ENCODE data around the gene EBI3. TPM values are rescaled to one million over a fixed set of nuclear protein-coding genes. Genes with fewer than 3 reads are reported as not detected.

Gene EBI3
- total RNA-seq, 1 donor from 2014 or later, result not detected

DNA sequence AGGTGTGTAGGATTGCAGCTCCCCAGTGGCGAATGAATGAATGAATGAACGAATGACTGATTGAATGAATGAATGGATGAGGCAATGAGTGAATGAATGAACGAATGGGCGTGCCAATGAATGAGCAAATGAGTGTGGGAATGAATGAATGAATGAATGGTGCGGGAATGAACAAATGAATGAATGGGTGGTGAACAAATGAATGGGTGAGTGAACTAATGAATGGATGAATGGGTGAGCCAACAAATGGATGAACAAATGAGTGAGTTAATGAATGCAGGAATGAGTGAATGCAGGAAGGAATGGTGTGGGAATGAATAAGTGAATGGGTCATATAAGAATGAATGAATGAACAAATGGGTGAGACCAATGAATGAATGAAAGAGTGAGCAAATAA lies 32.1 kb upstream of the EBI3 start:
- H3K9ac ChIP-seq, result no peak overlapping the region
- Mint-ChIP-seq H3K27me3 (ENCODE audit: insufficient read depth, low read depth) (peaks cover 43% of the 10 kb centered on the region), H3K36me3 (peaks cover 2% of the 10 kb centered on the region), H3K27ac (no peak overlapping the region), H3K4me3 (peak overlapping the region; percentile 72), H3K9me3 (peaks cover 12% of the 10 kb centered on the region), H3K4me1 (peaks cover 12% of the 10 kb centered on the region)
- no peak overlapping the region for H3K4me2 ChIP-seq
- peaks cover 81% of the 10 kb centered on the region for H3K27me3 ChIP-seq
- H2AFZ ChIP-seq (replicated peaks), result no peak overlapping the region
- H3F3A ChIP-seq (ENCODE audit: low read depth), result peaks cover 14% of the 10 kb centered on the region
- H3K9me3 ChIP-seq (ENCODE audit: low read depth), result no peaks in the 10 kb centered on the region
- H3K4me3 ChIP-seq, result no peak overlapping the region
- TF ChIP-seq EZH2phosphoT487 (IDR thresholded peaks at IDR 0.05) (no peak), CTCF (IDR thresholded peaks at IDR 0.05) (no peak), EZH2 (IDR thresholded peaks at IDR 0.05) (no peak)
- DNase-seq (ENCODE audit: low spot score), result no peak
- H3K27ac ChIP-seq, result no peak overlapping the region
- no peaks in the 10 kb centered on the region for H3K79me2 ChIP-seq (ENCODE audit: low read depth)
- no peaks in the 10 kb centered on the region for H3K36me3 ChIP-seq
- H3K4me1 ChIP-seq, result no peaks in the 10 kb centered on the region
- H4K20me1 ChIP-seq (ENCODE audit: low read depth), result no peaks in the 10 kb centered on the region

DNA sequence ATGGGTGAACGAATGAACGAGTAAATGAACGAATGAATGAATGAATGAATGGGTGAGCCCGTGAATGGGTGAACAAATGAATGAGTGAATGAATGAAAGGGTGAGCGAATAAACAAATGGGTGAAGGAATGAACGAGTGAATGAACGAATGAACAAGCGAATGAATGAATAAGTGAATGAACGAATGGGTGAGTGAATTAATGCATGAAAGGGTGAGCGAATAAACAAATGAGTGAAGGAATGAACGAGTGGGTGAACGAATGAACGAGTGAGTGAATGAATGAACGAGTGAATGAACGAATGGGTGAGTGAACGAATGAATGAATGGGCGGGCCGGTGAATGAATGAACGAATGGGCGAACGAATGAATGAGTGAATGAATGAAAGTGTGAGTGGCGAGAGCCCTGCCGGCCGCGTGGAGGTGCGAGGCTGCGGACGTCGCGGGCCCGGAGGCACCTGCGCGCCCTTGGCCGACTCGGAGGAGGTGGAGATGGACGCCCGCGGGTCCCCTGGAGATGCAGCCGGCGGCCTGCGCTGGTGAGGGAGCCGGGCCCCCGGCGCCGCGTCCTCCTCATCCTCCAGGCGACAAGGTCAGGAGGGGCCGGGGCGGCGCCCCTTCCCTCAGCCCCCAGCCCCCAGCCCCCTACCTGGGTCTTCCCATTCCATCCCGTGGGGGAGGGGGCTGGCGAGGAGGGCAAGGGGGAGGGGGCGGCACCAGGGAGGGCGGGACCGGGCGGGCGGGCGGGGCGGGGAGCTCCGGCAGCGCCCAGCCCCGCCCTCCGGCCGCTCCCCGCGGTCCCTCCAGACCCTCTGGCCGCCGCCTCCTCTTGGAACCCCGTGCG lies 31.5 kb upstream of the EBI3 start:
- Histone ChIP-seq H3K79me2 (ENCODE audit: low read depth) (no peaks in the 10 kb centered on the region), H3F3A (ENCODE audit: low read depth) (peaks cover 14% of the 10 kb centered on the region), H3K9me3 (ENCODE audit: low read depth) (no peaks in the 10 kb centered on the region), H3K27ac (no peak overlapping the region), H3K36me3 (no peaks in the 10 kb centered on the region), H3K27me3 (peaks cover 81% of the 10 kb centered on the region), H4K20me1 (ENCODE audit: low read depth) (no peaks in the 10 kb centered on the region), H3K4me3 (peak overlapping the region; percentile 59), H2AFZ (replicated peaks) (peak overlapping the region; percentile 55), H3K4me1 (no peaks in the 10 kb centered on the region), H3K9ac (no peak overlapping the region), H3K4me2 (peak overlapping the region; percentile 72)
- DNase-seq (ENCODE audit: low spot score), result peak; percentile 74
- H3K36me3 Mint-ChIP-seq, result peaks cover 2% of the 10 kb centered on the region
- H3K4me1 Mint-ChIP-seq, result peaks cover 12% of the 10 kb centered on the region
- peak overlapping the region; percentile 72 for H3K4me3 Mint-ChIP-seq
- H3K27me3 Mint-ChIP-seq (ENCODE audit: insufficient read depth, low read depth), result peaks cover 43% of the 10 kb centered on the region
- TF ChIP-seq EZH2 (IDR thresholded peaks at IDR 0.05) (peak; percentile 47), EZH2phosphoT487 (IDR thresholded peaks at IDR 0.05) (no peak)
- peaks cover 12% of the 10 kb centered on the region for H3K9me3 Mint-ChIP-seq
- no peak overlapping the region for H3K27ac Mint-ChIP-seq

DNA sequence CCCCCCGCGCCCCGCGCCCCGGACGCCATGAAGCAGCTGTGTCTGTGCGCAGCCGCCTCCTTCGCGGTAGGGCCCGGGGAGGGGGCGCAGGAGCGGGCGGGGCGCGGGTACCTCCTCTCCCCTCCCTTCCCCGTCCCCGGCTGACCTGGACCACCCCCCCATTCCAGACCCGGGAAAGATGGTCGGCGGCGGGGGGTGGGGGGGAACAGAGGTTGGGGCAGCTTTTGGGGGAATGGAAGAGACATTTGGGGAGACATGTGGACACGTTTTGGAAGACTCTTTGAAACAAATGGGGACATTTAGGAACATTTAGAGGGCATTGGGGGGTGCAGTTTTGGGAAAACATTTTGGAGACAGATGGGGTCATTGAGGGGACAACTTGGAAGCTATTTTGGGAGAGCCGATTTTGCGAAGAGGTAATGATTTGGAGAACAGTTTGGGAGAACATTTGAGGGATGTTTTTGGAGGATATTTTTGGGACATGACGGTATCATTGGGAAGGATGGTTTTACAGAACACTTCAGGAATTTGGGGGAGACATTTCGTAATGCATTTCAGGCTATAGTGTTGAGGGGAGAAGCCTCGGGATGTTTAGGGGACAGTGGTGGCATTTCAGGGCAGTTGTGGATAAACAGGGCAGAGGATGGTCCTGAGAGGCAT lies 30.7 kb upstream of the EBI3 start:
- peak overlapping the region; percentile 31 for H3K4me3 Mint-ChIP-seq

More for the DNA sequence above, 30.7 kb upstream of the EBI3 start:
- H3K79me2 ChIP-seq (ENCODE audit: low read depth), result no peaks in the 10 kb centered on the region
- peaks cover 14% of the 10 kb centered on the region for H3F3A ChIP-seq (ENCODE audit: low read depth)
- H3K9me3 ChIP-seq (ENCODE audit: low read depth), result no peaks in the 10 kb centered on the region
- Mint-ChIP-seq H3K9me3 (peaks cover 12% of the 10 kb centered on the region), H3K4me1 (peaks cover 10% of the 10 kb centered on the region), H3K27me3 (ENCODE audit: insufficient read depth, low read depth) (peaks cover 43% of the 10 kb centered on the region), H3K27ac (no peak overlapping the region), H3K36me3 (peaks cover 2% of the 10 kb centered on the region)
- H3K4me3 ChIP-seq, result peak overlapping the region; percentile 59
- H3K27me3 ChIP-seq, result peaks cover 81% of the 10 kb centered on the region
- no peak overlapping the region for H3K9ac ChIP-seq
- TF ChIP-seq EZH2 (IDR thresholded peaks at IDR 0.05) (peak; percentile 73), CTCF (IDR thresholded peaks at IDR 0.05) (no peak), EZH2phosphoT487 (IDR thresholded peaks at IDR 0.05) (peak; percentile 32)
- no peak for DNase-seq (ENCODE audit: low spot score)
- H3K4me2 ChIP-seq, result peak overlapping the region; percentile 72
- H3K27ac ChIP-seq, result no peak overlapping the region
- no peaks in the 10 kb centered on the region for H3K4me1 ChIP-seq
- no peaks in the 10 kb centered on the region for H3K36me3 ChIP-seq
- H2AFZ ChIP-seq (replicated peaks), result peak overlapping the region; percentile 55
- H4K20me1 ChIP-seq (ENCODE audit: low read depth), result no peaks in the 10 kb centered on the region

Measured in neural progenitor cell (in vitro differentiated cells).